WERI-Rb-1 (cell line): ENCODE measurements around the gene KCNJ18.
"Not testable (repeated sequence)": the region's sequence is repeated elsewhere in the genome, so short reads cannot be mapped to it uniquely, and the experiment has no call there.

Experiments
- DNase-seq: peaks from one replicate; pipeline ENCODE4 v3.0.0-alpha.2; 2020
- H3K27ac ChIP-seq: fragments of 250-450 bp; sonication (Bioruptor Pico); 2 replicates; pipeline ENCODE4 v1.5.1; 2020; ENCODE audit warnings: mild to moderate bottlenecking, moderate library complexity
- H3K27me3 ChIP-seq: fragments of 250-450 bp; sonication (Bioruptor Pico); 2 replicates; pipeline ENCODE4 v1.5.1; 2021; ENCODE audit warnings: mild to moderate bottlenecking, low read depth, moderate library complexity; ENCODE audit not compliant: insufficient read depth, severe bottlenecking
- H3K36me3 ChIP-seq: fragments of 250-450 bp; sonication (Bioruptor Pico); 2 replicates; pipeline ENCODE4 v1.5.1; 2020; ENCODE audit warnings: mild to moderate bottlenecking, moderate library complexity
- H3K4me3 ChIP-seq: 2 replicates; pipeline ENCODE4 v1.5.1; 2011; ENCODE audit warnings: low read depth, mild to moderate bottlenecking, control low read depth, low read length
- H3K9me3 ChIP-seq: fragments of 250-450 bp; sonication (Bioruptor Pico); 2 replicates; pipeline ENCODE4 v1.5.1; 2021; ENCODE audit warnings: mild to moderate bottlenecking, moderate library complexity; ENCODE audit not compliant: severe bottlenecking
- CTCF ChIP-seq: IDR thresholded peaks from 2 replicates; pipeline ENCODE4 v1.5.1; 2011; ENCODE audit warnings: low read depth, mild to moderate bottlenecking, control low read depth, inconsistent platforms, low read length

Gene KCNJ18

DNA sequence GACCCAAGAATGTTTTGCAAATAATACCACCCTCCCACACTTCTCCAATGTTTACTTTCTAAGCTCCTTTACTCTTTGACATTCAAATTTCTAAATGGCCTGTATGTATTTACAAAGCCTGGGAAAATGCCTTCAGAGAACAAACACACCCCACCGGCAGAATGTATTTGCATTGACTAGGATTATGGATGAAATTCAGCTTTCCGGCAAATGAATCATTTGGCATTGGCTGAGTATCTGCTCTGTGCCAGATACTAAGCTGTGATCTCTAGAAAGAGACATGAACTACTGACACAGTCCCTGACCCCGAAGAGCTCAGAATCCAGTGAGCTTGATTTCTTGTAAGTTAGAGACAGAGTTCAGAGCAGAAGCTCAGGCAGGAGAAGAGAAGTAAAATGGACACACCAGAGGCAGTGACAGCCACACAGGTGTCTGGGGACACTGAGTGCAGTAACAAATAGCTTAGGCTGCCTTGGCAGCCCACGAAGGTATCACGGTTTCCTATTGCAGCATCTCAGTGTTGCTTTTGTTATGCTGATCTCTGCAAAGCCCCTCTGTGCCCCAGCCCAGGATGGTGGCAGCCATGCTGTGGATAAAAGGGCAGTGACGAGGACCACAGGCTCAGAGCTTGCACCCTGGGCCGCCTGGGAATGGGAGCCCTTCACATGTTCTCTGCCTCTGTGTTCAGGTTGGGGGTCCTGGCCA is 24.8 kb upstream of the KCNJ18 start:
- not testable (repeated sequence) for H3K27ac ChIP-seq, H3K36me3 ChIP-seq, H3K27me3 ChIP-seq, H3K4me3 ChIP-seq, DNase-seq, H3K9me3 ChIP-seq

DNA sequence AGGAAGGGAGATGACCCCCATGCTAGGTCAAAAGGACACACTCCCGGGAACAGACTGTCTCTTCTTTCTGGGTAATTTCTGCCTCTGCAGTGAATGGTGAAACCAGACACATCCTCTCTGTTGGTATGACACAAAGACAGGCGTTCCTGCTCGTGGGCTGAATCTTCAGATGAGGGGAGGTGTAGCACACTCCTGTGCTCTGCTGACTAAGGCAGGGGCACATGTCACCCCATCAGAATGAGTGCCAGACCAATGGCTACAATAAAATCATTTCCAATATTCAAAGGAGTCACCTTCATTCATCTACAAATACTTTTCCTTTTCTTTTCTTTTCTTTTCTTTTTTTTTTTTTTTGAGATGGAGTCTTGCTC is 24.2 kb upstream of the KCNJ18 start:
- H3K27ac ChIP-seq, H3K9me3 ChIP-seq, DNase-seq, H3K4me3 ChIP-seq, H3K27me3 ChIP-seq, H3K36me3 ChIP-seq: not testable (repeated sequence)

- peaks cover 14% of the 10 kb centered on the region for H3K27me3 ChIP-seq
- not testable (repeated sequence) for DNase-seq
Observed at GRCh38 chr17:21668746-21669508, 23.4 kb upstream of the KCNJ18 start.

DNA sequence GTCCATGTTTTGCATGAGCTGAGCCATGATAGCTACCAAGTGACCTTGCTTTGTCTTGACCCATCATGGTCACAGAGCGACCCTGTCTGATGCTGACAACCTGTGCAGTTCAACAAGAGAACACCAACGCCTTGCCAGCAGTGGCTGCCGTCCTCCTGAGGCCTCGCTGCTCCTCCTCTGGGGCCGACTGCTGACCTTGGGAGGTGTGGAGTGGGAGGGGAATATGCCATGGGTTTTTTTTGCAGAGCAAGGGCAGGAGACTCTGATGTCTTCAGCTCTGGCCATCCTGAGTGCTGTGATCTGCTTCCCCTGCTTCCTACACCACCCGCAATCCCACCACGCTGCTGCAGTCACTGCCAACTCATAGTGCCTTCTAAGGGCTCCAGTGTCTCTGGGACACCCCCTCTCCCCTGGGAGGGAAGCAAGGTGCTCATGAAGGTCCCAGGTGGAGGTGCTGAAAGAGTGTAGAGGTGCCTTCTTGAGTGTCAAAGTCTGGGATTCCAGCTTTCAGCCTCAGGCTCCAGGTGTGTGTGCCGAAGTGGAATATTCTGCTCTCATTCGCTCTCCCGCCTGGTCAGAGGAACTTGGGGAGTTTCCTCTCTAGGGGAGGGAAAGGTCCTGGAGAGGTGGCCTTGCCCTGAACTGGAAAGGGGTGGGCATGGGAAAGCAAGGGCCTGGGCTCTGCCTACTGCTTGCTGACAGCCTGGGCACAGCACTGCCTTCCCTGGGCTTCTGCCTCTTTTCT is 22.5 kb upstream of the KCNJ18 start:
- DNase-seq, H3K27ac ChIP-seq, H3K4me3 ChIP-seq, H3K9me3 ChIP-seq, H3K36me3 ChIP-seq: not testable (repeated sequence)
- peaks cover 22% of the 10 kb centered on the region for H3K27me3 ChIP-seq

More at GRCh38 chr17:21668746-21669508, 23.4 kb upstream of the KCNJ18 start:
- not testable (repeated sequence) for H3K27ac ChIP-seq, H3K9me3 ChIP-seq, H3K4me3 ChIP-seq, H3K36me3 ChIP-seq

GRCh38 chr17:21670361-21671155 is 21.8 kb upstream of the KCNJ18 start:
- not testable (repeated sequence) for DNase-seq, H3K36me3 ChIP-seq, H3K4me3 ChIP-seq, H3K9me3 ChIP-seq, H3K27ac ChIP-seq
- H3K27me3 ChIP-seq = peaks cover 28% of the 10 kb centered on the region

DNA sequence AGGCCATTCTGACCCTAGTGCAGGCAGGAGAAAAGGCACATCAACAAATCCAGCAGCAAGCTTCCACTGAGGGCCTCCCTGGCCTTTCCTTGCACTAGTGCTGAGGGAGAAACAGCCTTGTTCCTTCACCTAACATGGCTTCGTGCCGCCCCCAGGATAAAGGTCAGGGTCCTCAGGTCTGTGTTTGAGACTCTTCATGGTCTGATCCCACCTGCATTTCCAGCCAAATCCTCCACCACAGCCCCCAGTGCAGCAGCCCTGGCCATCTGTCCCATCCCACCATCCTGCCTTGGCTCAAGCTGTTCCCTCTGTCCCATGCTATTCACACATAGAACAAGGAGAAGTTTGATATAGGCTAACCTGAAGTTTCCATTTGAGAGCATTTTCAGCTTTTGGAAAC is 20.9 kb upstream of the KCNJ18 start:
- DNase-seq, H3K9me3 ChIP-seq, H3K27ac ChIP-seq, H3K36me3 ChIP-seq, H3K4me3 ChIP-seq: not testable (repeated sequence)
- H3K27me3 ChIP-seq = peaks cover 34% of the 10 kb centered on the region

GRCh38 chr17:21671871-21672270 is 20.5 kb upstream of the KCNJ18 start:
- not testable (repeated sequence) for H3K36me3 ChIP-seq, H3K27ac ChIP-seq, H3K4me3 ChIP-seq, H3K9me3 ChIP-seq, DNase-seq
- H3K27me3 ChIP-seq = peaks cover 39% of the 10 kb centered on the region

DNA sequence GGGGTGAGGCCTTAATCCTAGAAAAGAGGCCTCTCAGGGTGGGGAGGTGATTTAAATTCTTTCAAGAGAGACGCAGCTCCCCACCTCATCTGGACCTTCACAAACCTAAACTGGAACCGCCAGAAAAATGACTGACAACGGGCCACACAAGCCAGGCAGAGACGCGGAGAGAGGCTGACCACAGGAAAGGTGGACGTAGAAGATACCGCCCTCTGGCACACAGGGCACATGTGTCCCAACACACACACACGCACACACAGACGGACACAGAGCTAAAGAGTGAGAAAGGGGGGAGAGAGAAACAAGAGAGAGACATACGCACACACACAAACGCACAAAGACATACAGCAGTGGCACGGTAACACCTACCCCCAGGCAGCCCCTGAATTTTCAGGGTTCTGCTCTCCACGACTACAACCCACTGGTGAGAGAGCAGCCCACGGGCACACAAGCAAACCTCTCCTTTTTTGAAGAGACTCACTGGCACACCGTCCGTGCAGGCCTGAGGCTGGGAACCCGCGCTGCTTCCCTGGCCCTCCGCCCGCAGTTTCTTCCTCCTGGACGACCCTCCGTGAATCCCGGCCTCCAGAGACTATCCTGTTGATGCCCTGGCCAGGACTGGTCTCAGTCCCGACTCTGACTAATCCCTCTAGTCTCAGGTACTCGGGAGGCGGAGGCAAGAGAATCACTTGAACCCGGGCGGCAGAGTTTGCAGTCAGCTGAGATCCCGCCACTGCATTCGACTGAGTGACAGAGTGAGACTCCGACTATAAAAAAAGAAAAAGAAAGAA is 18.7 kb upstream of the KCNJ18 start:
- H3K27me3 ChIP-seq = peaks cover 55% of the 10 kb centered on the region
- H3K27ac ChIP-seq, DNase-seq, H3K36me3 ChIP-seq, H3K9me3 ChIP-seq, H3K4me3 ChIP-seq: not testable (repeated sequence)

- DNase-seq = no peak
- peaks cover 62% of the 10 kb centered on the region for H3K27me3 ChIP-seq
- H3K36me3 ChIP-seq = no peaks in the 10 kb centered on the region
- peaks cover 1% of the 10 kb centered on the region for H3K9me3 ChIP-seq
- no peak for TF ChIP-seq CTCF
- H3K4me3 ChIP-seq = no peak overlapping the region
- no peak overlapping the region for H3K27ac ChIP-seq
Observed at GRCh38 chr17:21674242-21674731, 18.0 kb upstream of the KCNJ18 start.

- not testable (repeated sequence) for H3K27ac ChIP-seq, DNase-seq, H3K4me3 ChIP-seq, H3K9me3 ChIP-seq, H3K36me3 ChIP-seq
- H3K27me3 ChIP-seq = peaks cover 64% of the 10 kb centered on the region
Observed at GRCh38 chr17:21674891-21675738, 17.2 kb upstream of the KCNJ18 start.

DNA sequence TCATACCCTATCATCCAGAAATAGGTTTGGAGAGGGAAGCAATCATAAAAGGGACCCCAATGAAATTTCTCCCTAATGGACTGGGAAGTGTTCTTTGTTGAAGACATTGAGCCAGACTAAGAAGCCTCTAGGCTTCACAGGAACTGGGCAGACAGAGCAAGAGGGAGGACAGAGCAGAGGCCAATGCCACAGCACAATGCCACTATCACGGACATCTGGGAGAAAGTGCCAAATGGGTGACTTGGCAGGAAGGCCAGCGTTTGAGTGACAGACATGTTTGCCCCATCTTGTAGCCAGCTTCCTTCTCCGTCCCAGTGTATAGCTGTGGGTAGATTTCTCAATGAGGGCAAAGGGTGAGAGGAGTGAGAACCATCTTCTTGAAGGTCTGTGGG is 16.6 kb upstream of the KCNJ18 start:
- H3K36me3 ChIP-seq, H3K9me3 ChIP-seq, H3K4me3 ChIP-seq, H3K27ac ChIP-seq, DNase-seq: not testable (repeated sequence)
- H3K27me3 ChIP-seq = peaks cover 69% of the 10 kb centered on the region
